Panc1 (cell line): Measurements from ENCODE around the gene TMEM108. TPM values are rescaled to one million over a fixed set of nuclear protein-coding genes. Genes with fewer than 3 reads are reported as not detected.

Source experiments
- ATAC-seq: fragments of 200-7000 bp; cut with Tn5 transposase; 2 replicates; pipeline ENCODE4 v1.9.1; 2020; ENCODE audit warnings: mild to moderate bottlenecking, moderate library complexity
- BruUV-seq: library from RNA; stranded (reverse); fragments of 400-500 nt; replicated peaks from 2 replicates; lab custom pipeline; 2021; lab: Mats Ljungman, UMichigan
- CTCF ChIA-PET: fragments of 300-600 bp; sonication (Branson Sonifier 250); formaldehyde crosslinking; loops from one replicate; lab custom pipeline; 2022; ENCODE audit warnings: antibody characterized with exemption; lab: Charles Lee
- POLR2A ChIA-PET: fragments of 300-600 bp; sonication (Branson Sonifier 250); formaldehyde crosslinking; loops from one replicate; lab custom pipeline; 2022; ENCODE audit warnings: antibody characterized with exemption; lab: Charles Lee
- DNase-seq: peaks from one replicate; pipeline ENCODE4 v3.0.0-alpha.2; 2010; ENCODE audit warnings: low read depth, low spot score
- H3K27ac ChIP-seq: 2 replicates; pipeline ENCODE4 v1.5.1; 2011; ENCODE audit warnings: mild to moderate bottlenecking, low read length, inconsistent platforms
- H3K27me3 ChIP-seq: fragments of 200-500 bp; sonication (Bioruptor generic); 2 replicates; pipeline ENCODE4 v1.6.0; 2014; ENCODE audit warnings: low read length, inconsistent platforms; ENCODE audit not compliant: control insufficient read depth, insufficient read depth
- H3K36me3 ChIP-seq: fragments of 200-500 bp; sonication (Bioruptor generic); 2 replicates; pipeline ENCODE4 v1.5.1; 2014; ENCODE audit warnings: inconsistent platforms, mild to moderate bottlenecking, low read length, moderate library complexity; ENCODE audit not compliant: control insufficient read depth, insufficient read depth
- H3K4me1 ChIP-seq: 2 replicates; pipeline ENCODE4 v1.5.1; 2011; ENCODE audit warnings: inconsistent platforms, mild to moderate bottlenecking, low read length, moderate library complexity; ENCODE audit not compliant: control insufficient read depth, insufficient read depth
- H3K4me3 ChIP-seq, 2 experiments: 2 replicates each; pipeline ENCODE4 v1.5.1; 2011 to 2012; ENCODE audit warnings: low read depth in 2 of 2, low read length in 2 of 2, mild to moderate bottlenecking in 2 of 2, inconsistent platforms in 1 of 2, moderate library complexity in 1 of 2
- H3K9me3 ChIP-seq: fragments of 200-500 bp; sonication (Bioruptor generic); 2 replicates; pipeline ENCODE4 v1.5.1; 2014; ENCODE audit warnings: low read depth, mild to moderate bottlenecking, inconsistent platforms, low read length, moderate library complexity; ENCODE audit not compliant: control insufficient read depth, insufficient read depth
- POLR2AphosphoS5 ChIP-seq: IDR thresholded peaks from 2 replicates; pipeline ENCODE4 v1.6.1; 2012; ENCODE audit warnings: mild to moderate bottlenecking, low read depth, low read length, moderate library complexity
- SIN3A ChIP-seq: IDR thresholded peaks from 2 replicates; pipeline ENCODE4 v1.6.1; 2012; ENCODE audit warnings: low read depth, mild to moderate bottlenecking, low read length, moderate library complexity, borderline replicate concordance; ENCODE audit not compliant: insufficient read depth
- TCF7L2 ChIP-seq: IDR thresholded peaks from 2 replicates; pipeline ENCODE4 v1.6.1; 2011; ENCODE audit warnings: mild to moderate bottlenecking, low read depth, low read length, inconsistent platforms
- in situ Hi-C: cut with HindIII; loops from 2 replicates; pipeline ENCODE4 v1.10.0; 2016; ENCODE audit warnings: low sequenced_read_pairs, low pct_unique_long_range_greater_than_20kb
- intact Hi-C: fragments of 100-400 bp; cut with micrococcal nuclease; formaldehyde crosslinking; loops from one replicate; pipeline ENCODE4 v1.10.0; 2022; ENCODE audit not compliant: unreplicated experiment
- total RNA-seq: library from RNA; stranded (reverse); gene quantifications from one replicate; pipeline ENCODE4 v1.2.1, GENCODE V29; 2021; ENCODE audit not compliant: unreplicated experiment
- TF ChIP-seq, protein P1 (sequence below), 2 experiments: IDR thresholded peaks; 2 replicates each; pipeline ENCODE4 v1.6.1; 2011 to 2012; ENCODE audit warnings: low read depth in 2 of 2, control low read depth in 1 of 2, low read length in 1 of 2, mild to moderate bottlenecking in 1 of 2, moderate library complexity in 1 of 2; ENCODE audit not compliant: insufficient read depth in 1 of 2
- TF ChIP-seq, protein P2 (sequence below): fragments of 450-650 bp; IDR thresholded peaks from 2 replicates; pipeline ENCODE4 v1.5.1; 2017; ENCODE audit warnings: mild to moderate bottlenecking

The TMEM108 gene
- total RNA-seq, 1 experiment from 2014 or later = 0.41 TPM

DNA sequence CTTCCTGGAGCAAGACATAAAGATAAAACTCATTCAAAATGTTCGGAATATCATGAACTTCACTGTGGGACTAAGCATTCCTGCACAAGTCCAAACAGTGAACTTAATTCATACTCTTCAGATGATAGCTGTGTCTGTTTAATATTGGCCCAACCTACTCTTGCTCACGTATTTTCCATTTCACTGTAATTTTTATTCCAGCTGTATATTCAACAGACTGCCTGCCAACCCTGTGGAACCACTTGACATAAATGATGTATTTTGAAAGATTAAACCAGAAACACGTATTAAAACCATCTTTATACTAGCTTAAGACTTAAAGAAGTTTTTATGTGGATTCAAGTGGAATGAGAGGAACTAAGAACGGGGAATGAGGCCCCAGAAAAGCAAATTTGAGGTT lies 172.5 kb downstream of the TMEM108 start:
- ChIA-PET CTCF (no interaction called here), POLR2A (no interaction called here)
- DNase-seq (no peak), ATAC-seq (no peak)
- intact Hi-C loops (no loop called here), in situ Hi-C loops (no loop called here)
- no peaks in the 10 kb centered on the region for H3K36me3 ChIP-seq
- no peak for TF ChIP-seq SIN3A
- TF ChIP-seq POLR2AphosphoS5 = no peak
- TF ChIP-seq TCF7L2 = no peak
- TF ChIP-seq, protein P1, sequence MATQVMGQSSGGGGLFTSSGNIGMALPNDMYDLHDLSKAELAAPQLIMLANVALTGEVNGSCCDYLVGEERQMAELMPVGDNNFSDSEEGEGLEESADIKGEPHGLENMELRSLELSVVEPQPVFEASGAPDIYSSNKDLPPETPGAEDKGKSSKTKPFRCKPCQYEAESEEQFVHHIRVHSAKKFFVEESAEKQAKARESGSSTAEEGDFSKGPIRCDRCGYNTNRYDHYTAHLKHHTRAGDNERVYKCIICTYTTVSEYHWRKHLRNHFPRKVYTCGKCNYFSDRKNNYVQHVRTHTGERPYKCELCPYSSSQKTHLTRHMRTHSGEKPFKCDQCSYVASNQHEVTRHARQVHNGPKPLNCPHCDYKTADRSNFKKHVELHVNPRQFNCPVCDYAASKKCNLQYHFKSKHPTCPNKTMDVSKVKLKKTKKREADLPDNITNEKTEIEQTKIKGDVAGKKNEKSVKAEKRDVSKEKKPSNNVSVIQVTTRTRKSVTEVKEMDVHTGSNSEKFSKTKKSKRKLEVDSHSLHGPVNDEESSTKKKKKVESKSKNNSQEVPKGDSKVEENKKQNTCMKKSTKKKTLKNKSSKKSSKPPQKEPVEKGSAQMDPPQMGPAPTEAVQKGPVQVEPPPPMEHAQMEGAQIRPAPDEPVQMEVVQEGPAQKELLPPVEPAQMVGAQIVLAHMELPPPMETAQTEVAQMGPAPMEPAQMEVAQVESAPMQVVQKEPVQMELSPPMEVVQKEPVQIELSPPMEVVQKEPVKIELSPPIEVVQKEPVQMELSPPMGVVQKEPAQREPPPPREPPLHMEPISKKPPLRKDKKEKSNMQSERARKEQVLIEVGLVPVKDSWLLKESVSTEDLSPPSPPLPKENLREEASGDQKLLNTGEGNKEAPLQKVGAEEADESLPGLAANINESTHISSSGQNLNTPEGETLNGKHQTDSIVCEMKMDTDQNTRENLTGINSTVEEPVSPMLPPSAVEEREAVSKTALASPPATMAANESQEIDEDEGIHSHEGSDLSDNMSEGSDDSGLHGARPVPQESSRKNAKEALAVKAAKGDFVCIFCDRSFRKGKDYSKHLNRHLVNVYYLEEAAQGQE (IDR thresholded peaks at IDR 0.05; ENCODE audit: insufficient read depth in 1 of 2, low read depth in 2 of 2, low read length in 1 of 2) = no peak
- TF ChIP-seq, protein P2, sequence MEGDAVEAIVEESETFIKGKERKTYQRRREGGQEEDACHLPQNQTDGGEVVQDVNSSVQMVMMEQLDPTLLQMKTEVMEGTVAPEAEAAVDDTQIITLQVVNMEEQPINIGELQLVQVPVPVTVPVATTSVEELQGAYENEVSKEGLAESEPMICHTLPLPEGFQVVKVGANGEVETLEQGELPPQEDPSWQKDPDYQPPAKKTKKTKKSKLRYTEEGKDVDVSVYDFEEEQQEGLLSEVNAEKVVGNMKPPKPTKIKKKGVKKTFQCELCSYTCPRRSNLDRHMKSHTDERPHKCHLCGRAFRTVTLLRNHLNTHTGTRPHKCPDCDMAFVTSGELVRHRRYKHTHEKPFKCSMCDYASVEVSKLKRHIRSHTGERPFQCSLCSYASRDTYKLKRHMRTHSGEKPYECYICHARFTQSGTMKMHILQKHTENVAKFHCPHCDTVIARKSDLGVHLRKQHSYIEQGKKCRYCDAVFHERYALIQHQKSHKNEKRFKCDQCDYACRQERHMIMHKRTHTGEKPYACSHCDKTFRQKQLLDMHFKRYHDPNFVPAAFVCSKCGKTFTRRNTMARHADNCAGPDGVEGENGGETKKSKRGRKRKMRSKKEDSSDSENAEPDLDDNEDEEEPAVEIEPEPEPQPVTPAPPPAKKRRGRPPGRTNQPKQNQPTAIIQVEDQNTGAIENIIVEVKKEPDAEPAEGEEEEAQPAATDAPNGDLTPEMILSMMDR = no peak
- no peaks in the 10 kb centered on the region for H3K9me3 ChIP-seq
- H3K27me3 ChIP-seq = no peaks in the 10 kb centered on the region
- H3K27ac ChIP-seq = no peak overlapping the region
- no peaks in the 10 kb centered on the region for H3K4me1 ChIP-seq
- no peak overlapping the region for H3K4me3 ChIP-seq
- BruUV-seq = no TSS peak

GRCh38 chr3:133211449-133211848 lies 173.3 kb downstream of the TMEM108 start:
- TF ChIP-seq POLR2AphosphoS5 (no peak), SIN3A (no peak), TCF7L2 (no peak)
- TF ChIP-seq, protein P1 (IDR thresholded peaks at IDR 0.05; ENCODE audit: insufficient read depth in 1 of 2, low read depth in 2 of 2, low read length in 1 of 2) = no peak
- TF ChIP-seq, protein P2 = no peak
- DNase-seq = no peak
- no peak for ATAC-seq
- in situ Hi-C loops (no loop called here), intact Hi-C loops (no loop called here)
- Histone ChIP-seq H3K4me3 (no peak overlapping the region), H3K4me1 (no peaks in the 10 kb centered on the region), H3K27ac (no peak overlapping the region), H3K9me3 (no peaks in the 10 kb centered on the region), H3K36me3 (no peaks in the 10 kb centered on the region), H3K27me3 (no peaks in the 10 kb centered on the region)
- POLR2A ChIA-PET = no interaction called here
- no TSS peak for BruUV-seq
- CTCF ChIA-PET = no interaction called here
